GM12875 (cell line): Measurements from ENCODE around the gene CHRDL2.
"Not testable (repeated sequence)": the region's sequence is repeated elsewhere in the genome, so short reads cannot be mapped to it uniquely, and the experiment has no call there.

Experiments used
- H3K4me3 ChIP-seq: one replicate; pipeline ENCODE4 v1.5.1; 2011; ENCODE audit warnings: low read depth, low read length, control low read depth
- CTCF ChIP-seq: IDR thresholded peaks from 2 replicates; pipeline ENCODE4 v1.5.1; 2011; ENCODE audit warnings: low read depth, mild to moderate bottlenecking, control low read depth, inconsistent platforms, low read length, moderate library complexity, borderline replicate concordance; ENCODE audit not compliant: insufficient read depth

CHRDL2 gene

GRCh38 chr11:74775762-74776161 is 44.5 kb upstream of the CHRDL2 start:
- no peak for TF ChIP-seq CTCF
- H3K4me3 ChIP-seq, result no peak overlapping the region

- TF ChIP-seq CTCF, result no peak
- no peak overlapping the region for H3K4me3 ChIP-seq
These were observed 42.2 kb upstream of the CHRDL2 start for GRCh38 chr11:74773476-74773875.

GRCh38 chr11:74771139-74771538 is 39.9 kb upstream of the CHRDL2 start:
- no peak for TF ChIP-seq CTCF
- H3K4me3 ChIP-seq, result no peak overlapping the region

GRCh38 chr11:74770456-74770855 is 39.2 kb upstream of the CHRDL2 start:
- no peak for TF ChIP-seq CTCF
- H3K4me3 ChIP-seq, result no peak overlapping the region

GRCh38 chr11:74769055-74769707 is 38.0 kb upstream of the CHRDL2 start:
- TF ChIP-seq CTCF, result no peak
- H3K4me3 ChIP-seq, result no peak overlapping the region

- H3K4me3 ChIP-seq, result not testable (repeated sequence)
These were observed 37.0 kb upstream of the CHRDL2 start for GRCh38 chr11:74768172-74768651.

- TF ChIP-seq CTCF, result no peak
- no peak overlapping the region for H3K4me3 ChIP-seq
These were observed 35.7 kb upstream of the CHRDL2 start for GRCh38 chr11:74766905-74767304.

- no peak for TF ChIP-seq CTCF
- H3K4me3 ChIP-seq, result no peak overlapping the region
These were observed 25.3 kb upstream of the CHRDL2 start for GRCh38 chr11:74756571-74756970.
